ENCODE results near the gene ZNF195.

GRCh38 chr11:3347127-3347526, 31.8 kb downstream of the ZNF195 start:
- TF ChIP-seq POLR2AphosphoS5 (IDR thresholded peaks at IDR 0.05), result no peak
- TF ChIP-seq CTCF (IDR thresholded peaks at IDR 0.05), result no peak
- TF ChIP-seq POLR2A (IDR thresholded peaks at IDR 0.05), result no peak
